Neural cell (in vitro differentiated cells): ENCODE results near the gene PSG1. TPM values are rescaled to one million over a fixed set of nuclear protein-coding genes. Genes with fewer than 3 reads are reported as not detected.
"Not testable (repeated sequence)": the region's sequence is repeated elsewhere in the genome, so short reads cannot be mapped to it uniquely, and the experiment has no call there.

ENCODE experiments used
- H2AFZ ChIP-seq: fragments of 200-600, 300-800 bp; sonication (generic), shearing (Covaris generic); 2 replicates; pipeline ENCODE4 v1.6.0; 2014; ENCODE audit warnings: low read depth, mild to moderate bottlenecking, antibody characterized with exemption, low read length, moderate library complexity
- H3F3A ChIP-seq: fragments of 200-600 bp; shearing (Covaris generic); 2 replicates; pipeline ENCODE4 v1.6.1; 2016; ENCODE audit warnings: mild to moderate bottlenecking, moderate library complexity, mixed read lengths, antibody characterized with exemption, low read length; ENCODE audit not compliant: insufficient read depth, poor library complexity, severe bottlenecking
- H3K27ac ChIP-seq: fragments of 200-600, 300-800 bp; sonication (generic), shearing (Covaris generic); 2 replicates; pipeline ENCODE4 v1.5.1; 2014; ENCODE audit warnings: mild to moderate bottlenecking, low read length, moderate library complexity
- H3K27me3 ChIP-seq: fragments of 300-800, 200-600 bp; sonication (generic), shearing (Covaris generic); 2 replicates; pipeline ENCODE4 v1.6.0; 2014; ENCODE audit warnings: mild to moderate bottlenecking, low read depth, low read length, moderate library complexity; ENCODE audit not compliant: insufficient read depth
- H3K36me3 ChIP-seq: fragments of 300-800, 200-600 bp; sonication (generic), shearing (Covaris generic); 2 replicates; pipeline ENCODE4 v1.5.1; 2014; ENCODE audit warnings: mild to moderate bottlenecking, antibody characterized with exemption, low read length, moderate library complexity; ENCODE audit not compliant: insufficient read depth
- H3K4me2 ChIP-seq: fragments of 300-800, 200-600 bp; sonication (generic), shearing (Covaris generic); 2 replicates; pipeline ENCODE4 v1.6.0; 2014; ENCODE audit warnings: mild to moderate bottlenecking, low read length
- H3K4me3 ChIP-seq: fragments of 300-800, 200-600 bp; sonication (generic), shearing (Covaris generic); 2 replicates; pipeline ENCODE4 v1.5.1; 2014; ENCODE audit warnings: mild to moderate bottlenecking, low read length, moderate library complexity
- H3K79me2 ChIP-seq: fragments of 200-600 bp; shearing (Covaris generic); replicated peaks from 2 replicates; pipeline ENCODE4 v1.6.0; 2014; ENCODE audit warnings: mild to moderate bottlenecking, low read length, moderate library complexity; ENCODE audit not compliant: insufficient read depth
- H3K9ac ChIP-seq: fragments of 300-800, 200-600 bp; sonication (generic), shearing (Covaris generic); 2 replicates; pipeline ENCODE4 v1.6.1; 2016; ENCODE audit warnings: mild to moderate bottlenecking, low read length, mixed read lengths
- H3K9me2 ChIP-seq: fragments of 200-600 bp; shearing (Covaris generic); 2 replicates; pipeline ENCODE4 v1.6.1; 2016; ENCODE audit warnings: mild to moderate bottlenecking, low read length, mixed read lengths; ENCODE audit not compliant: insufficient read depth
- H3K9me3 ChIP-seq: fragments of 200-600, 300-800 bp; sonication (generic), shearing (Covaris generic); 2 replicates; pipeline ENCODE4 v1.6.1; 2016; ENCODE audit warnings: mild to moderate bottlenecking, mixed run types, low read length, moderate library complexity, mixed read lengths
- H4K20me1 ChIP-seq: fragments of 200-600 bp; shearing (Covaris generic); 2 replicates; pipeline ENCODE4 v1.6.1; 2016; ENCODE audit warnings: mild to moderate bottlenecking, mixed run types; ENCODE audit not compliant: insufficient read depth
- polyA plus RNA-seq: library from polyadenylated mRNA; depleted of rRNA; stranded (reverse); fragments of >200 nt; gene quantifications from 2 replicates; pipeline ENCODE4 v1.2.3, GENCODE V29; 2014

PSG1 gene
- polyA plus RNA-seq, 1 donor from 2014 or later: not detected

- not testable (repeated sequence) for H3K27ac ChIP-seq, H3K9me3 ChIP-seq, H3F3A ChIP-seq, H3K9me2 ChIP-seq, H2AFZ ChIP-seq, H3K4me3 ChIP-seq, H3K4me2 ChIP-seq, H3K79me2 ChIP-seq, H3K36me3 ChIP-seq, H3K9ac ChIP-seq, H4K20me1 ChIP-seq, H3K27me3 ChIP-seq
Measured at GRCh38 chr19:42900561-42900960, 21.0 kb upstream of the PSG1 start.

GRCh38 chr19:42899674-42900073 lies 20.2 kb upstream of the PSG1 start:
- H3K79me2 ChIP-seq, H2AFZ ChIP-seq, H3K9me2 ChIP-seq, H3K9ac ChIP-seq, H3F3A ChIP-seq, H3K9me3 ChIP-seq, H4K20me1 ChIP-seq, H3K27me3 ChIP-seq, H3K4me3 ChIP-seq, H3K36me3 ChIP-seq, H3K27ac ChIP-seq, H3K4me2 ChIP-seq: not testable (repeated sequence)

GRCh38 chr19:42899110-42899509 lies 19.6 kb upstream of the PSG1 start:
- not testable (repeated sequence) for H3K9me2 ChIP-seq, H3K9me3 ChIP-seq, H3K4me2 ChIP-seq, H3K27me3 ChIP-seq, H3K9ac ChIP-seq, H3K79me2 ChIP-seq, H2AFZ ChIP-seq, H3K27ac ChIP-seq, H4K20me1 ChIP-seq, H3F3A ChIP-seq, H3K36me3 ChIP-seq, H3K4me3 ChIP-seq

DNA sequence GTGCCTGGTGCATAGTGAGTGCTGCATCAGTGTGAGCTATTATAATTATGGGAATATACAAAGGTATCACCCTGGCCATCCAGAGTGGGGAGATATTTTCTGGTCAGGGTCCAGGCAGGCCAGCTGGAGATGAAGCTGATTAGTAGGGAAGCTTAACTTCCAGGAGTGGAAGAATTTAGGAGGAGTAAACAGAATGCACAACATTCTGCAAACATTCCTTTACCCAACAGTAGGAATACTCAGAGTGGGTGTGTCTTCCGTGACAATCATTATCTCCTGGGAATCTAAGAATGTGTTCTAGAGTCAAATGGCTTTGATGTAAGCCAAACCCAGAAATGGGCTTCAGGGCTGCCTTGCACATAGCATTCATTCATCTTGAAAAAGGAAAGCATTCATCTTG lies 19.1 kb upstream of the PSG1 start:
- H3K9ac ChIP-seq, H4K20me1 ChIP-seq, H3F3A ChIP-seq, H3K4me3 ChIP-seq, H3K27me3 ChIP-seq, H3K36me3 ChIP-seq, H3K9me3 ChIP-seq, H3K9me2 ChIP-seq, H3K27ac ChIP-seq, H3K79me2 ChIP-seq, H2AFZ ChIP-seq, H3K4me2 ChIP-seq: not testable (repeated sequence)

- not testable (repeated sequence) for H3K27ac ChIP-seq, H3K36me3 ChIP-seq, H3K4me3 ChIP-seq, H3K9me3 ChIP-seq, H3F3A ChIP-seq, H3K9ac ChIP-seq, H3K27me3 ChIP-seq, H4K20me1 ChIP-seq, H3K9me2 ChIP-seq, H3K79me2 ChIP-seq, H3K4me2 ChIP-seq, H2AFZ ChIP-seq
Measured at GRCh38 chr19:42897729-42898128, 18.2 kb upstream of the PSG1 start.

- H3K27ac ChIP-seq, H3K9ac ChIP-seq, H3K79me2 ChIP-seq, H2AFZ ChIP-seq, H3K27me3 ChIP-seq, H3K9me2 ChIP-seq, H3F3A ChIP-seq, H3K36me3 ChIP-seq, H4K20me1 ChIP-seq, H3K4me2 ChIP-seq, H3K9me3 ChIP-seq, H3K4me3 ChIP-seq: not testable (repeated sequence)
Measured at GRCh38 chr19:42890446-42890845, 10.9 kb upstream of the PSG1 start.

GRCh38 chr19:42887876-42888445 lies 8.4 kb upstream of the PSG1 start:
- not testable (repeated sequence) for H3K79me2 ChIP-seq, H3K4me2 ChIP-seq, H3K27ac ChIP-seq, H3K9me3 ChIP-seq, H3K27me3 ChIP-seq, H3K9ac ChIP-seq, H2AFZ ChIP-seq, H3K4me3 ChIP-seq, H3K9me2 ChIP-seq, H3K36me3 ChIP-seq, H3F3A ChIP-seq, H4K20me1 ChIP-seq

- H3K36me3 ChIP-seq, H3K27me3 ChIP-seq, H3K79me2 ChIP-seq, H3K9me3 ChIP-seq, H3K27ac ChIP-seq, H4K20me1 ChIP-seq, H3K4me3 ChIP-seq, H3K4me2 ChIP-seq, H2AFZ ChIP-seq, H3F3A ChIP-seq, H3K9ac ChIP-seq, H3K9me2 ChIP-seq: not testable (repeated sequence)
Measured at GRCh38 chr19:42882730-42883129, 3.2 kb upstream of the PSG1 start.
